Mesodermal cell (in vitro differentiated cells): ENCODE measurements around the gene TDP2.

Experiments
- H3K27ac ChIP-seq: 2 replicates; pipeline ENCODE4 v1.7.0; 2013; ENCODE audit warnings: mild to moderate bottlenecking, low read depth, low read length, moderate library complexity; ENCODE audit not compliant: severe bottlenecking
- H3K36me3 ChIP-seq: 2 replicates; pipeline ENCODE4 v1.7.1; 2013; ENCODE audit warnings: mild to moderate bottlenecking, low read length, moderate library complexity; ENCODE audit not compliant: control insufficient read depth, insufficient read depth
- H3K4me1 ChIP-seq: one replicate; pipeline ENCODE4 v1.7.1; 2013; ENCODE audit warnings: mild to moderate bottlenecking, low read length; ENCODE audit not compliant: insufficient read depth, control insufficient read depth, poor library complexity, severe bottlenecking
- H3K4me3 ChIP-seq: 2 replicates; pipeline ENCODE4 v1.7.0; 2013; ENCODE audit warnings: low read length, control low read depth, mild to moderate bottlenecking; ENCODE audit not compliant: insufficient read depth, poor library complexity, severe bottlenecking; ENCODE audit errors: extremely low read depth
- H3K9me3 ChIP-seq: 2 replicates; pipeline ENCODE4 v1.7.1; 2013; ENCODE audit warnings: mild to moderate bottlenecking, low read length, moderate library complexity; ENCODE audit not compliant: control insufficient read depth
- WGBS, 2 experiments: methylation state at CpG; one replicate each; pipeline ENCODE4 v1.1.5; 2013; ENCODE audit warnings: missing lambda C conversion rate in 2 of 2; ENCODE audit not compliant: insufficient coverage in 2 of 2; 5-methylcytosine and 5-hydroxymethylcytosine counted together

TDP2 gene

DNA sequence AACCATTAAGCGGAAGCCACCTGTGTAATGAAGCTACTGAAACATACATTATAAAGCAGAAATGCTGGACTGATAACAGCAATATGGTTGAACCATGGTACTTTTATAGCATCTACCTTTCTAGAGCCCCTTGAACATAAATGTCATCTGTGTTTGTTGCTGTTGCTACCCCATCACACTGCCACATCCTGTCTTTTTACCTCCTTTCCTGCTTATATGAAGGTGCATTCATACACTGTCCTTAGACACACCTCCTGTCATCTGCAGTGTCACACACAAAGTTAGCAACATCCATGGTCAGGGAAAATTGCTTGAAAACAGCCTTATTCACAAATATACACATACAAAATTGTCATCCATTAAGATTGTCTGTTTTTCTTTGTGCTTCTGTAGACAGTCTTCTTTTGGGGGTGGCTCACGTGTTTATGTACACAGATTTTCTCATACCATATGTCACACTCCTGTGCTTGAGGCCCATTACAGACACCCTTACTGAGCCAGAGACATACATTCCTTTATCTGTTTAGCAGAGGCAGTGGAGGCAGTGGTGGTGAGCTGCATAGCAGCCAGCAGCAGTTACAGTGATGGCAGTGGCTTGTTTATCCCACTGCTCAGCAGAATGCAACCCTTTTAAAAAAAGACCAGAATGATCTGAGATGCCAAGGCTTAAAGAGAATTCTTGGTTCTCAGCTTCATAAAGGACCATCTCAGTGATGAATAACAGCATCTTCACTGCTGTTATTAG lies 26.3 kb upstream of the TDP2 start:
- no peak overlapping the region for H3K27ac ChIP-seq
- no peak overlapping the region for H3K4me3 ChIP-seq
- H3K36me3 ChIP-seq = no peaks in the 10 kb centered on the region
- 80% methylated on average over 1 of the region's 2 CpGs; no CpG with 5 or more reads in 1 of the 2 experiments for WGBS, 2 experiments
- H3K4me1 ChIP-seq = no peaks in the 10 kb centered on the region
- no peaks in the 10 kb centered on the region for H3K9me3 ChIP-seq

DNA sequence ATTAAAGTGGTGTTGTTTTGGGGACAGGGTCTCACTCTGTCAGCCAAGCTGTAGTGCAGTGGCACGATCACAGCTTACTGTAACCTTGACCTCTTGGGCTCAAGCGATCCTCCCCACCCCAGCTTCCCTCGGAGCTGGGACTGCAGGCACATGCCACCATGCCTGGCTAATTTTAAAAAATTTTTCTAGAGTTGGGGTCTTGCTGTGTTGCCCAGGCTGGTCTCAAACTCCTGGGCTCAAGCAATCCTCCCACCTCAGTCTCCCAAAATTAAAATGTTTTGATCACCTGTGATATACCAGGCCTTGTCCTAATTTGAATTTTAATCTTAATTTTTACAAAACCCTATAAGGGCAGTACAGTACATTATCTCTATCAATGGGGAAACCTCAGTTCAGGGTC lies 25.7 kb upstream of the TDP2 start:
- WGBS, 2 experiments = 83% methylated on average over 3 of the region's 3 CpGs; no CpG with 5 or more reads in 1 of the 2 experiments
- H3K4me3 ChIP-seq = no peak overlapping the region
- H3K9me3 ChIP-seq = no peaks in the 10 kb centered on the region
- H3K27ac ChIP-seq = no peak overlapping the region
- no peaks in the 10 kb centered on the region for H3K4me1 ChIP-seq
- no peaks in the 10 kb centered on the region for H3K36me3 ChIP-seq

DNA sequence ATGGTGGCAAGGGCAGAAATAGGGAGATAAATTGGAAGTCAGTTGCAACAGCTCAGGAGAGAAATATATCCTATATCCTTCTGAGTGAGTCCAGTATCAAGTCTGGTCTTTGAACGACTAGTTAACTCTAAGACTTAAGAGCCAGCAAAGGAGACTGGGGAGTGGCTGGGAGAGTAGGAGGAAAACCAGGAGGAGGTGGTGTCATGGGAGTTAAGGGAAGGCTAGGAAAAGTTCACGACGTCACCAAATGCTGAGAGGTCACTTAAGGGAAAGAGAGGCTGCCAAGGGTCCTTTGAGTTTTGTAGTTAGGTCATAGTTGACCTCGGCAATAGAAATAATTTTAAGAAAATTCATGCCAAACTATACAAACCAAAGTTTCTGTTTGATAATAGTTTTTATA lies 25.3 kb upstream of the TDP2 start:
- H3K9me3 ChIP-seq = no peaks in the 10 kb centered on the region
- no peaks in the 10 kb centered on the region for H3K36me3 ChIP-seq
- no peaks in the 10 kb centered on the region for H3K4me1 ChIP-seq
- no peak overlapping the region for H3K4me3 ChIP-seq
- no peak overlapping the region for H3K27ac ChIP-seq
- 100% methylated on average over 1 to 2 of the region's 4 CpGs for WGBS, 2 experiments

DNA sequence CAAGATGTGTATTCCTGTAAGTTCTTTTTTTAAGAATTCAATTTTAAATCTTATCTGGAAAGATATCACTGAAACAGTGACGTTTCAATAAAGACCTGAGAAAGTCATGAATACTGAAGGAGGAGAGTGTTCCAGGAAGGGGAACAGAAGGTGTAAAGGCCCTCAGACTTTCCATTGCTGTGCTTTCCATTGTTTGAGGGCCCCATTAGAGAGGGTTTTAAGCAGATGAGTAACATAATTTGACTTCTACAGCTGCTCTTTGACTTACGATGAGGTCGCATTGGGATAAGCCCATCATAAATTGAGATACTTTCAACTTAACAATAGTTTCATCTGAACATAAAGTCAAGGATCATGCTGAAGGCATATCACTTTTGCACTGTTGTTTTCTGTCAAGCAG lies 24.9 kb upstream of the TDP2 start:
- no peaks in the 10 kb centered on the region for H3K36me3 ChIP-seq
- H3K27ac ChIP-seq = no peak overlapping the region
- no peaks in the 10 kb centered on the region for H3K9me3 ChIP-seq
- WGBS, 2 experiments = 83 to 86% methylated on average over 1 to 2 of the region's 3 CpGs
- H3K4me1 ChIP-seq = no peaks in the 10 kb centered on the region
- H3K4me3 ChIP-seq = no peak overlapping the region

DNA sequence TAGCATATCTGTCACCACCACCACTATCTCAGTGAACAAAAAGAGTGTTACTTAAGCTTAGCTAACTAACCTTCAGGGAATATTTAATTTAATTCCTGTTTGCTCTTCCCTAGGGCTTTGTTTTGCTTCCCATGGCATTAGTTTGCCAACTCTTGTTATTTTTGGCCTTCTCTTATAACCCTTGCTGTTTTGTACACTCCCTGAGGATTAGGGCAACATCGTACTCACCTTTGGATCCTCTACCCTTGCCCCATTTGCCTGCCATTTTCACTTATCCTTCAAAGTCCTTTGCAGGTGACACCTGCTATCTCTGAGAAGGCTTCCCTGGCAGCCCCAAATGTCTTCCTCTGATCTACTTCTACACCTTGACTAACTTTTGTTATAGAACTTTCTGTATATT lies 23.9 kb upstream of the TDP2 start:
- Histone ChIP-seq H3K27ac (no peak overlapping the region), H3K36me3 (no peaks in the 10 kb centered on the region), H3K9me3 (no peaks in the 10 kb centered on the region), H3K4me3 (no peak overlapping the region), H3K4me1 (no peaks in the 10 kb centered on the region)
- WGBS, 2 experiments = 100% methylated on average over 1 of the region's 1 CpG; no CpG with 5 or more reads in 1 of the 2 experiments

DNA sequence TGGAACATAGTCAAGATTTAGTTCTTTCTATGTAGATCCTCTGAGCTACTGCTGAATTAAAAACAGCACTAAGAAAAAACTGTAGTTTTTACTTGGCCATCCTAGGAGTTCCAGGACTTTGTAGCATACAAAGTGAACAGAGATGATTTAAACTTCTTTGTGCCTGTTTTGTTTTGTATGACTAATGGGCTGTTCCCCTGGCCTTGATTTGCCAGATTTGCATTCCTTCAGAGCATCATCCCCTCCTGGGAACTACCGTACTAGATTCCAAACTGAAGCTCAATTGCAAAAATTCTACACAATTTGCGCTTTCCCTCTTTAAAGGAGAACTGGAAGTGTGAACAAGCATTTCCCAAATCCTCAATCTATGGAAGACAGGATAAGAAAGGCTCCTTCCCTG lies 23.3 kb upstream of the TDP2 start:
- Histone ChIP-seq H3K4me3 (no peak overlapping the region), H3K27ac (no peak overlapping the region), H3K36me3 (no peaks in the 10 kb centered on the region), H3K9me3 (no peaks in the 10 kb centered on the region), H3K4me1 (no peaks in the 10 kb centered on the region)
- WGBS, 2 experiments = 75 to 83% methylated on average over 1 to 2 of the region's 2 CpGs

DNA sequence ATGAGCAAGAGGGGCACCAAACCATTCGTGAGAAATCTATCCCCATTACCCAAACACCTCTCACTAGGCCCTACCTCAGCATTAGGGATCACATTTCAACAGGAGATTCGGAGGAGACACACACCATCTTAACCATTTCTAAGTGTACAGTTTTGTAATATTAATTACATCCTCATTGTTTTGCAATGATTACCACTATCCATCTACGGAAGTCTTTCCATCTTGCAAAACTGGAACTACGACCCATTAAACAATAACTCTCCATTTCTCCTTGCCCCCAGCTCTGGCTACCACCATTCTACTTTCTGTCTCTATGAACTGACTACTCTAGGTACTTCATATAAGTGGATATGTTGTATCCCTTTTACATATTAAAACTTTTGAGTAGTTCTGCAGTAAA lies 20.2 kb upstream of the TDP2 start:
- Histone ChIP-seq H3K4me1 (no peaks in the 10 kb centered on the region), H3K36me3 (no peaks in the 10 kb centered on the region), H3K9me3 (no peaks in the 10 kb centered on the region), H3K27ac (no peak overlapping the region), H3K4me3 (no peak overlapping the region)
- 92 to 100% methylated on average over 1 to 3 of the region's 4 CpGs for WGBS, 2 experiments

DNA sequence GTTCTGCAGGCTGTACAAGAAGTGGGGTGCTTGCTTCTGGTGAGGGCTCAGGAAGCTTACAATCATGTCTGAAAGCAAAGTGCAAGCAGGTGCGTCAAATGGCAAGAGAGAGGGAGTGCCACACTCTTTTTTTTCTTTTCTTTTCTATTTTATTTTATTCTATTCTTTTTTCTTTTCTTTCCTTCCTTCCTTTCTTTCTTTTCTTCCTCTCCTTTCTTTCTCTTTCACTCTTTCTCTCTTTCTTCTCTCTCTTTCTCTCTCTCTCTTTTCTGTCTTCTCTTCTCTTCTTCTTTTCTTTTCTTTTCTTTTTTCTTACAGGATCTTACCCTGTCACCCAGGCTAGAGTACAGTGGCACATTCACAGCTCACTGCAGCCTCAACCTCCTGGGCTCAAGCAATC lies 19.7 kb upstream of the TDP2 start:
- H3K4me1 ChIP-seq = no peaks in the 10 kb centered on the region
- H3K27ac ChIP-seq = no peak overlapping the region
- H3K36me3 ChIP-seq = no peaks in the 10 kb centered on the region
- 100% methylated on average over 1 of the region's 1 CpG; no CpG with 5 or more reads in 1 of the 2 experiments for WGBS, 2 experiments
- H3K9me3 ChIP-seq = no peaks in the 10 kb centered on the region
- H3K4me3 ChIP-seq = no peak overlapping the region

DNA sequence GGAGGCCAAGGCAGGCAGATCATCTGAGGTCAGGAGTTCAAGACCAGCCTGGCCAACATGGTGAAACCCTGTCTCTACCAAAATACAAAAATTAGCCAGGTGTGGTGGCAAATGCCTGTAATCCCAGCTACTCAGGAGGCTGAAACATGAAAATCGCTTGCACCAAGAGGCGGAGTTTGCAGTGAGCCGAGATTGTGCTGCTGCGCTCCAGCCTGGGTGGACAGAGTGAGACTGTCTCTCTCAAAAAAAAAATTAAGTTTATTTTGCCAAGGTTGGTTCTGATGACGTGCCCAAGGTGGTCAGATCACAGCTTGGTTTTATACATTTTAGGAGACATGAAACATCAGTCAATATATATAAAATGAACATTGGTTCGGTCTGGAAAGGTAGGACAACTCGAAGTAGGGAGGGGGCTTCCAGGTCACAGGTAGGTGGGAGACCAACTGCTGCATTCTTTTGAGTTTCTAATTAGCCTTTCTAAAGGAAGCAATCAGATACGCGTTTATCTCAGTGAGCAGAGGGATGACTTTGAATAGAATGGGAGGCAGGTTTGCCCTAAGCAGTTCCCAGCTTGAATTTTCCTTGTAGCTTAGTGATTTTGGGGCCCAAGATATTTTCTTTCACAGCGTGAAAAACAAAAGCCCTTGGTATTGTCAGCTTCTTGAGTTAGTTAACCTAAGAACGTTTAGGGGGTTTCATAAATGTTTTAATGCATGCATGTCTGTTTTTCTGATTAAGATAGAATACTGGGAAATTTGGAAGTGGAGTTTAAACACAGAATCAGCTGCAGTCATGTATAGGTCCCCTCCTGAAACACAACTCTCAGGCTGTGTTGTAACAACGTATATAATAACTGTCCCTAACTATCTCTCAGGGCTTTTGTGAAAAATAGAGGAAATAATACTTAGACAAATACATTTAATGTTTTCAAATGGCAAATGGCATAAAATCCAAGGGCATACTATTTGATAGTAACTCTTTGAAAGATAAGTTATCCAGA lies 16.9 kb upstream of the TDP2 start:
- H3K36me3 ChIP-seq = no peaks in the 10 kb centered on the region
- WGBS, 2 experiments = 43 to 82% methylated on average over 3 to 6 of the region's 12 CpGs
- H3K9me3 ChIP-seq = no peaks in the 10 kb centered on the region
- H3K27ac ChIP-seq = no peak overlapping the region
- no peaks in the 10 kb centered on the region for H3K4me1 ChIP-seq
- no peak overlapping the region for H3K4me3 ChIP-seq

DNA sequence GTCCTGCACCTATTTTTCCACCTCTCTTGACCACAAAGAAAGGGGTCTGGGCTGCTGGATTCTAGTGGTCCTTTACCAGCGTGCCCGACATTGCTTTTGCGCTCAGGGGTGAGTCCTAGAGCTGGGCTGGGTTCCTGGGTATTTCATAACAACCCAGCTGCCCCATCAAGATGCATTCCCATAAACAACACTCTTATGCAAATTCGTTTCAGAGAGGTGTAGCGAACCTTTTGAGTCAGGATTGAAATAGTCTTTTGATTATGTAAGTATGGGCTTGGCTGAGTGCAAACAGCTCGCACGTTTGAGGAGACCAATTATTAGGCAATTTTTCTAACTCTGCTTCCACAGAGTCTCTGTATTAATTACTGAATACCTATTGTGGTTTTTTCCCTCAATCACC lies 13.9 kb upstream of the TDP2 start:
- Histone ChIP-seq H3K4me1 (no peaks in the 10 kb centered on the region), H3K36me3 (no peaks in the 10 kb centered on the region), H3K4me3 (no peak overlapping the region), H3K27ac (no peak overlapping the region), H3K9me3 (no peaks in the 10 kb centered on the region)
- 80 to 100% methylated on average over 2 of the region's 7 CpGs for WGBS, 2 experiments
